HCT116 (cell line): Measurements from ENCODE around the gene ENTREP1. TPM values are rescaled to one million over a fixed set of nuclear protein-coding genes. Genes with fewer than 3 reads are reported as not detected.

ENCODE experiments used
- ATAC-seq: fragments of 200-7000 bp; cut with Tn5 transposase; 2 replicates; pipeline ENCODE4 v1.9.1; 2020; ENCODE audit warnings: mild to moderate bottlenecking, moderate library complexity
- BruUV-seq: library from RNA; stranded (reverse); fragments of 400-500 nt; replicated peaks from 2 replicates; lab custom pipeline; 2021; lab: Mats Ljungman, UMichigan
- CTCF ChIA-PET: fragments of 300-600 bp; sonication (Branson Sonifier 250); formaldehyde crosslinking; loops from one replicate; lab custom pipeline; 2021; ENCODE audit warnings: antibody characterized with exemption; lab: Charles Lee
- POLR2A ChIA-PET: fragments of 300-600, 350-600 bp; sonication (Branson Sonifier 250); formaldehyde crosslinking; loops from one replicate; lab custom pipeline; 2021; ENCODE audit warnings: antibody characterized with exemption; lab: Charles Lee
- RAD21 ChIA-PET, 2 experiments: fragments of 300-600 bp; sonication (Branson Sonifier 250); formaldehyde crosslinking; loops; one replicate each; lab custom pipeline; 2023; ENCODE audit warnings: low total read pairs in 2 of 2; ENCODE audit not compliant: uncharacterized antibody in 2 of 2, unreplicated experiment in 2 of 2, low non-redundant PET in 1 of 2; lab: Charles Lee
- DNase-seq: peaks from one replicate; pipeline ENCODE4 v3.0.0-alpha.2; 2010; ENCODE audit warnings: low read depth, low spot score
- H2AFZ ChIP-seq: fragments of 200-600 bp; shearing (Covaris generic), sonication (generic); 2 replicates; pipeline ENCODE4 v1.6.1; 2017; ENCODE audit warnings: low read depth, mixed run types, mixed read lengths, antibody characterized with exemption, low read length; ENCODE audit not compliant: poor library complexity, severe bottlenecking
- H3K27ac ChIP-seq: 2 replicates; pipeline ENCODE4 v1.5.1; 2012; ENCODE audit warnings: low read depth, low read length
- H3K27me3 ChIP-seq: fragments of 200-600 bp; sonication (generic); 2 replicates; pipeline ENCODE4 v1.6.1; 2016; ENCODE audit warnings: mixed run types, low read length, mixed read lengths; ENCODE audit not compliant: insufficient read depth
- H3K36me3 ChIP-seq, 2 experiments: fragments of 200-500 bp in 1 of 2; fragments of 200-600 bp in 1 of 2; sonication (Bioruptor generic) in 1 of 2; sonication (generic) in 1 of 2; 2 replicates each; pipeline versions ENCODE4 v1.5.1 to v1.6.1; 2014 to 2016; ENCODE audit warnings: low read length in 2 of 2, inconsistent platforms in 1 of 2, mixed read lengths in 1 of 2, mixed run types in 1 of 2; ENCODE audit not compliant: insufficient read depth in 2 of 2, control insufficient read depth in 1 of 2
- H3K4me1 ChIP-seq, 2 experiments: fragments of 200-600 bp in 1 of 2; sonication (generic) in 1 of 2; 2 replicates each; pipeline versions ENCODE4 v1.5.1 to v1.6.1; 2012 to 2017; ENCODE audit warnings: low read length in 2 of 2, inconsistent platforms in 1 of 2, mild to moderate bottlenecking in 1 of 2, mixed read lengths in 1 of 2, mixed run types in 1 of 2, moderate library complexity in 1 of 2; ENCODE audit not compliant: insufficient read depth in 2 of 2, control insufficient read depth in 1 of 2
- H3K4me2 ChIP-seq: fragments of 200-600 bp; sonication (generic); 2 replicates; pipeline ENCODE4 v1.6.1; 2017; ENCODE audit warnings: mixed run types, low read length, mixed read lengths
- H3K4me3 ChIP-seq, 2 experiments: fragments of 200-600 bp in 1 of 2; sonication (generic) in 1 of 2; replicated peaks in 1 of 2; 2 replicates each; pipeline ENCODE4 v1.5.1; 2011 to 2016; ENCODE audit warnings: low read length in 2 of 2, control low read depth in 1 of 2, low read depth in 1 of 2, mild to moderate bottlenecking in 1 of 2, mixed read lengths in 1 of 2, mixed run types in 1 of 2
- H3K79me2 ChIP-seq: fragments of 200-600 bp; sonication (generic); 2 replicates; pipeline ENCODE4 v1.6.1; 2017; ENCODE audit warnings: mild to moderate bottlenecking, mixed run types, low read length, moderate library complexity, mixed read lengths; ENCODE audit not compliant: insufficient read depth
- H3K9ac ChIP-seq: fragments of 200-600 bp; sonication (generic); 2 replicates; pipeline ENCODE4 v1.6.1; 2016; ENCODE audit warnings: low read length, mixed read lengths
- H3K9me2 ChIP-seq: fragments of 200-600 bp; sonication (generic), shearing (Covaris generic); 2 replicates; pipeline ENCODE4 v1.6.1; 2017; ENCODE audit warnings: mixed run types, mild to moderate bottlenecking, moderate library complexity; ENCODE audit not compliant: insufficient read depth
- H3K9me3 ChIP-seq, 2 experiments: fragments of 200-500 bp in 1 of 2; fragments of 200-600 bp in 1 of 2; sonication (Bioruptor generic) in 1 of 2; sonication (generic) in 1 of 2; 2 replicates each; pipeline ENCODE4 v1.6.1; 2014 to 2017; ENCODE audit warnings: low read length in 2 of 2, mixed read lengths in 2 of 2, inconsistent platforms in 1 of 2, low read depth in 1 of 2, mild to moderate bottlenecking in 1 of 2, mixed run types in 1 of 2, moderate library complexity in 1 of 2; ENCODE audit not compliant: control insufficient read depth in 1 of 2, insufficient read depth in 1 of 2
- H4K20me1 ChIP-seq: fragments of 200-600 bp; sonication (generic), shearing (Covaris generic); 2 replicates; pipeline ENCODE4 v1.6.1; 2017; ENCODE audit warnings: mixed run types, mild to moderate bottlenecking, moderate library complexity; ENCODE audit not compliant: insufficient read depth
- ATF3 ChIP-seq: IDR thresholded peaks from 2 replicates; pipeline ENCODE4 v1.6.1; 2012
- CEBPB ChIP-seq: IDR thresholded peaks from 2 replicates; pipeline ENCODE4 v1.6.1; 2012; ENCODE audit warnings: low read depth
- CTCF ChIP-seq, 3 experiments: fragments of 200-600 bp in 1 of 3; sonication (generic) in 1 of 3; IDR thresholded peaks in 2 of 3; conservative IDR thresholded peaks in 1 of 3; 2 replicates each; pipeline ENCODE4 v1.5.1; 2012 to 2017; ENCODE audit warnings: low read depth in 2 of 3, low read length in 2 of 3, antibody characterized with exemption in 1 of 3, borderline replicate concordance in 1 of 3, control low read depth in 1 of 3, mild to moderate bottlenecking in 1 of 3, mixed read lengths in 1 of 3, mixed run types in 1 of 3, moderate library complexity in 1 of 3; ENCODE audit not compliant: insufficient read depth in 1 of 3
- EGR1 ChIP-seq: IDR thresholded peaks from 2 replicates; pipeline ENCODE4 v1.6.1; 2012; ENCODE audit warnings: low read depth
- ELF1 ChIP-seq: IDR thresholded peaks from 2 replicates; pipeline ENCODE4 v1.6.1; 2012; ENCODE audit warnings: low read depth, borderline replicate concordance
- EZH2 ChIP-seq: fragments of 200-600 bp; sonication (generic); IDR thresholded peaks from 2 replicates; pipeline ENCODE4 v1.6.1; 2017; ENCODE audit warnings: antibody characterized with exemption, mixed run types
- EZH2phosphoT487 ChIP-seq: fragments of 200-600 bp; IDR thresholded peaks from 2 replicates; pipeline ENCODE4 v1.6.1; 2018; ENCODE audit warnings: antibody characterized with exemption, borderline replicate concordance
- FOSL1 ChIP-seq: IDR thresholded peaks from 2 replicates; pipeline ENCODE4 v1.6.1; 2012; ENCODE audit warnings: low read depth
- MAX ChIP-seq: IDR thresholded peaks from 2 replicates; pipeline ENCODE4 v1.6.1; 2012
- POLR2A ChIP-seq: IDR thresholded peaks from 2 replicates; pipeline ENCODE4 v1.7.0; 2011; ENCODE audit warnings: borderline replicate concordance; ENCODE audit not compliant: insufficient read depth, insufficient read length; ENCODE audit errors: extremely low read depth
- POLR2AphosphoS5 ChIP-seq: IDR thresholded peaks from 2 replicates; pipeline ENCODE4 v1.6.1; 2011; ENCODE audit warnings: mild to moderate bottlenecking, low read depth, low read length, moderate library complexity
- RAD21 ChIP-seq: IDR thresholded peaks from 2 replicates; pipeline ENCODE4 v1.6.1; 2012; ENCODE audit warnings: low read depth, mild to moderate bottlenecking
- REST ChIP-seq: IDR thresholded peaks from 2 replicates; pipeline ENCODE4 v1.6.1; 2012; ENCODE audit warnings: low read depth
- SP1 ChIP-seq: IDR thresholded peaks from 2 replicates; pipeline ENCODE4 v1.6.1; 2012; ENCODE audit warnings: low read depth
- SRF ChIP-seq: IDR thresholded peaks from 2 replicates; pipeline ENCODE4 v1.6.1; 2012; ENCODE audit warnings: low read depth
- TCF7L2 ChIP-seq: IDR thresholded peaks from 2 replicates; pipeline ENCODE4 v1.7.0; 2011; ENCODE audit warnings: borderline replicate concordance, inconsistent platforms; ENCODE audit not compliant: insufficient read depth, insufficient read length; ENCODE audit errors: extremely low read depth
- YY1 ChIP-seq: IDR thresholded peaks from 2 replicates; pipeline ENCODE4 v1.6.1; 2011; ENCODE audit warnings: low read length, low read depth, moderate library complexity, mild to moderate bottlenecking; ENCODE audit not compliant: insufficient replicate concordance; ENCODE audit errors: extremely low read depth
- ZFX ChIP-seq: fragments of 450-650 bp; IDR thresholded peaks from 2 replicates; pipeline ENCODE4 v1.6.1; 2017
- intact Hi-C: fragments of 100-400 bp; cut with micrococcal nuclease; formaldehyde crosslinking; loops from 2 replicates; pipeline ENCODE4 v1.10.0; 2022
- total RNA-seq: library from RNA; stranded (reverse); gene quantifications from one replicate; pipeline ENCODE4 v1.2.1, GENCODE V29; 2021; ENCODE audit not compliant: unreplicated experiment

ENTREP1 gene
- total RNA-seq, 1 experiment from 2014 or later: 1.1 TPM

- no TSS peak for BruUV-seq
- no peaks in the 10 kb centered on the region for H3K4me1 ChIP-seq
- H3K27me3 ChIP-seq: peaks cover 3% of the 10 kb centered on the region; the same call in 1 of the 2 replicates
- no peak overlapping the region for H3K9ac ChIP-seq
- H3K79me2 ChIP-seq: no peaks in the 10 kb centered on the region
- no peaks in the 10 kb centered on the region for H3K9me2 ChIP-seq
- no peak overlapping the region for H3K27ac ChIP-seq
- no peaks in the 10 kb centered on the region for H4K20me1 ChIP-seq
- POLR2A ChIA-PET: no interaction called here
- H3K4me3 ChIP-seq: no peak overlapping the region
- CTCF ChIA-PET: no interaction called here
- no peak overlapping the region for H2AFZ ChIP-seq
- no peaks in the 10 kb centered on the region for H3K9me3 ChIP-seq
- DNase-seq (no peak), ATAC-seq (no peak)
- TF ChIP-seq YY1 (no peak), FOSL1 (no peak), REST (no peak), CEBPB (no peak), EZH2 (no peak), EGR1 (no peak), SRF (no peak), EZH2phosphoT487 (no peak), ATF3 (no peak), RAD21 (no peak), ZFX (no peak), MAX (no peak), CTCF (IDR thresholded peaks at IDR 0.05 in 2 of 3, conservative IDR thresholded peaks at IDR 0.05 in 1 of 3; ENCODE audit: borderline replicate concordance in 1 of 3, insufficient read depth in 1 of 3, low read depth in 2 of 3, low read length in 2 of 3) (no peak), POLR2A (no peak), ELF1 (no peak), POLR2AphosphoS5 (no peak), SP1 (no peak), TCF7L2 (no peak)
- H3K36me3 ChIP-seq: no peaks in the 10 kb centered on the region
- H3K4me2 ChIP-seq: no peak overlapping the region
- intact Hi-C loops: no loop called here
- RAD21 ChIA-PET: interaction anchor here in 1 of 2 experiments (0.6 kb wide), 1 partner anchor 10 kb away, joined by 7 read pairs; no protein-coding TSS in a partner anchor
Measured at GRCh38 chr9:69388596-69388995, 63.6 kb downstream of the ENTREP1 start.
